Measurements from ENCODE around the gene CENPN.

Gene CENPN

GRCh38 chr16:80990978-80991377 lies 16.0 kb upstream of the CENPN start:
- H3K4me3 ChIP-seq (ENCODE audit: low read depth, low read length), result no peak overlapping the region

GRCh38 chr16:80991792-80992430 lies 15.1 kb upstream of the CENPN start:
- H3K4me3 ChIP-seq (ENCODE audit: low read depth, low read length), result no peak overlapping the region

- H3K4me3 ChIP-seq (ENCODE audit: low read depth, low read length), result no peak overlapping the region
These were observed 14.2 kb upstream of the CENPN start for GRCh38 chr16:80992676-80993293.

- no peak overlapping the region for H3K4me3 ChIP-seq (ENCODE audit: low read depth, low read length)
These were observed 13.7 kb upstream of the CENPN start for GRCh38 chr16:80993307-80993706.

- no peak overlapping the region for H3K4me3 ChIP-seq (ENCODE audit: low read depth, low read length)
These were observed 13.2 kb upstream of the CENPN start for GRCh38 chr16:80993834-80994233.

GRCh38 chr16:80994451-80994850 lies 12.6 kb upstream of the CENPN start:
- H3K4me3 ChIP-seq (ENCODE audit: low read depth, low read length), result no peak overlapping the region

GRCh38 chr16:80996688-80997138 lies 10.3 kb upstream of the CENPN start:
- no peak overlapping the region for H3K4me3 ChIP-seq (ENCODE audit: low read depth, low read length)

- no peak overlapping the region for H3K4me3 ChIP-seq (ENCODE audit: low read depth, low read length)
These were observed 9.7 kb upstream of the CENPN start for GRCh38 chr16:80997139-80997798.

- no peak overlapping the region for H3K4me3 ChIP-seq (ENCODE audit: low read depth, low read length)
These were observed 8.9 kb upstream of the CENPN start for GRCh38 chr16:80997964-80998620.

- no peak overlapping the region for H3K4me3 ChIP-seq (ENCODE audit: low read depth, low read length)
These were observed 6.1 kb upstream of the CENPN start for GRCh38 chr16:81000873-81001272.

- H3K4me3 ChIP-seq (ENCODE audit: low read depth, low read length), result no peak overlapping the region
These were observed 5.7 kb upstream of the CENPN start for GRCh38 chr16:81001330-81001729.

- H3K4me3 ChIP-seq (ENCODE audit: low read depth, low read length), result no peak overlapping the region
These were observed 4.0 kb upstream of the CENPN start for GRCh38 chr16:81003064-81003463.

GRCh38 chr16:81003610-81004460 lies 3.2 kb upstream of the CENPN start:
- no peak overlapping the region for H3K4me3 ChIP-seq (ENCODE audit: low read depth, low read length)

GRCh38 chr16:81004646-81005353 lies 2.2 kb upstream of the CENPN start:
- no peak overlapping the region for H3K4me3 ChIP-seq (ENCODE audit: low read depth, low read length)

GRCh38 chr16:81005610-81006161 lies 1.3 kb upstream of the CENPN start:
- peak overlapping the region; percentile 95 for H3K4me3 ChIP-seq (ENCODE audit: low read depth, low read length)

- peak overlapping the region; percentile 95 for H3K4me3 ChIP-seq (ENCODE audit: low read depth, low read length)
These were observed 702 bp upstream of the CENPN start for GRCh38 chr16:81006211-81006812.

GRCh38 chr16:81008505-81008789 lies 1.4 kb downstream of the CENPN start:
- no peak overlapping the region for H3K4me3 ChIP-seq (ENCODE audit: low read depth, low read length)

GRCh38 chr16:81012974-81013373 lies 6.0 kb downstream of the CENPN start:
- no peak overlapping the region for H3K4me3 ChIP-seq (ENCODE audit: low read depth, low read length)

- no peak overlapping the region for H3K4me3 ChIP-seq (ENCODE audit: low read depth, low read length)
These were observed 7.7 kb downstream of the CENPN start for GRCh38 chr16:81014672-81015071.

GRCh38 chr16:81018496-81018895 lies 11.5 kb downstream of the CENPN start:
- no peak overlapping the region for H3K4me3 ChIP-seq (ENCODE audit: low read depth, low read length)
